ENCODE results near the gene RFTN1. TPM values are rescaled to one million over a fixed set of nuclear protein-coding genes. Genes with fewer than 3 reads are reported as not detected.

Gene RFTN1
- total RNA-seq, 1 experiment from 2014 or later = 2.2 TPM

- no peak for TF ChIP-seq CTCF (conservative IDR thresholded peaks at IDR 0.05)
- H2BK5ac ChIP-seq (ENCODE audit: insufficient read length, low read length) = no peak overlapping the region
- H4K20me1 ChIP-seq (ENCODE audit: control insufficient read depth, insufficient read depth, insufficient read length) = no peaks in the 10 kb centered on the region
- no peaks in the 10 kb centered on the region for H3K79me2 ChIP-seq (ENCODE audit: insufficient read depth, low read length)
- no peaks in the 10 kb centered on the region for H3K4me1 ChIP-seq (ENCODE audit: insufficient read depth, low read length)
- H3K9me3 ChIP-seq (ENCODE audit: control insufficient read depth, low read depth, low read length) = no peaks in the 10 kb centered on the region
- H4K5ac ChIP-seq (ENCODE audit: insufficient read length, low read depth, low read length) = no peak overlapping the region
- Mint-ChIP-seq H3K36me3 (ENCODE audit: insufficient read depth in 1 of 3, low read depth in 3 of 3) (peaks cover 0 to 6% (median 5%) of the 10 kb centered on the region in 3 experiments; a peak in 6 of 7 replicates), H3K27me3 (ENCODE audit: low read depth) (peaks cover 2% of the 10 kb centered on the region; the same call in 1 of the 2 replicates), H3K9me3 (peaks cover 5 to 6% of the 10 kb centered on the region in 2 experiments; a peak in 3 of 5 replicates), H3K4me3 (no peak overlapping the region), H3K27ac (no peak overlapping the region), H3K4me1 (peaks cover 2 to 26% of the 10 kb centered on the region in 2 experiments; a peak in 3 of 4 replicates)
- H3K18ac ChIP-seq (ENCODE audit: insufficient read length, low read depth, low read length) = no peak overlapping the region
- no peak overlapping the region for H2BK20ac ChIP-seq (ENCODE audit: low read depth, low read length, poor library complexity, severe bottlenecking)
- H3K27ac ChIP-seq (ENCODE audit: insufficient read length, low read depth, low read length) = no peak overlapping the region
- no peak overlapping the region for H4K91ac ChIP-seq (ENCODE audit: insufficient read length, low read depth, low read length)
- H3K79me1 ChIP-seq (ENCODE audit: insufficient read depth, low read depth, low read length, poor library complexity, severe bottlenecking) = no peaks in the 10 kb centered on the region
- no peak overlapping the region for H3K14ac ChIP-seq (ENCODE audit: insufficient read depth, low read length)
- no peak overlapping the region for H3T11ph ChIP-seq (ENCODE audit: low read length)
- no peak overlapping the region for H2BK12ac ChIP-seq (ENCODE audit: insufficient read length, low read depth, low read length)
- H3K9ac ChIP-seq (ENCODE audit: extremely low read depth, insufficient read length, low read length) = no peak overlapping the region
- no peak overlapping the region for H2BK15ac ChIP-seq (ENCODE audit: low read depth, low read length)
- no peak overlapping the region for H2BK120ac ChIP-seq (ENCODE audit: low read depth, low read length, poor library complexity, severe bottlenecking)
- no peak overlapping the region for H3K4me2 ChIP-seq (ENCODE audit: insufficient read depth, insufficient read length, low read length)
- no peak overlapping the region for H3K56ac ChIP-seq (ENCODE audit: insufficient read length, low read depth, low read length)
- no peak overlapping the region for H2AK5ac ChIP-seq (ENCODE audit: insufficient read length, low read length)
- no peaks in the 10 kb centered on the region for H3K27me3 ChIP-seq (ENCODE audit: insufficient read depth, low read length)
- no peak overlapping the region for H3K4ac ChIP-seq (ENCODE audit: low read depth, low read length)
- no peaks in the 10 kb centered on the region for H3K23me2 ChIP-seq (ENCODE audit: insufficient read length, low read depth, low read length, poor library complexity, severe bottlenecking)
- no peak overlapping the region for H3K23ac ChIP-seq (ENCODE audit: insufficient read length, low read depth, low read length)
- no peak for DNase-seq
- H4K8ac ChIP-seq (replicated peaks; ENCODE audit: insufficient read length, low read depth, low read length) = no peak overlapping the region
- no CpG with 5 or more reads among the region's 5 CpGs for WGBS (ENCODE audit: extremely low coverage, insufficient read length, low lambda C conversion rate)
- no peak overlapping the region for H2AFZ ChIP-seq (ENCODE audit: low read length)
These were observed 136.3 kb downstream of the RFTN1 start for GRCh38 chr3:16377196-16377595.
